GM03348 (cell line): ENCODE measurements around the gene TSEN54.
A peak's percentile ranks its signal among the peaks of the same experiment; 100 is the strongest.

Experiments
- DNase-seq: peaks from one replicate; pipeline ENCODE4 v3.0.0; 2012; ENCODE audit warnings: low spot score

TSEN54 gene

DNA sequence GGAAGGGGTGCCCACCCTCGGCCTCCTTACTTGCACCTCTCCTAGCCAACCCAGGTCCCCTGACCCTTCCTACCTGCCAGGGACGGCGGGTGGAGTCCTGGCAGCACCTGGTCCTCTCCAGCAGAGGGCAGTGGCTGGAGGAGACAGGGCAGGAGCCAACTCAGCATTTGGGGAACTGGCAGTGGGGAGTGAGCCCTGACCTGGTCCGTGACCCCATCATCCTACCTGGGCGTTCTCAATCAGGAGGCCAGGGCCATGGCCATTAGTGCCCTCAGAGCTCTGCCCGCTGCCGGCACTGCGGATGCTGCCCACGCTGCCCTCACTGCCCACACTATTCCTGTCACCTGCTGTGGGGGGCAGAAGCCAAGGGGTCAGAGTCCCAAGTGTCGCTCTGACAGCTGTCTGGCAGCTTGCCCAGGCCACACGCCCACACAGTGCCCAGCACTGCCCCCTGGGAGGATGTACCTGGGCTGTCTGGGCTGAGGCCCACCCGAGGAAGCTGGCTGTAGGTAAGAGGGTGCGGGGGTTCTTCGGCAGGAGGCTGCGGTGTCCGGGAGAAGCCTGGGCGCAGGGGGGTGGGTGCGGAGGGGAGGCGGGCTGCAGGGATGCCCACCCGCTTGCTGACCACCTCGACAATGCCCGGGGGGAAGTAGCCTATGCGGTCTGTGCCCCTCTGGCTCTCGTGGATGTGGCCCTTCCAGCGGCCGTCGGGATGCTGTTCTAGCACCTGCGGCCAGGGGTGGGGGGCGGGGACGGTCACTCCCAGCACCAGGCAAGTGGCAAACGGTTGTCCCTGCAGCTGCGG lies 11.8 kb upstream of the TSEN54 start:
- peak; percentile 58 for DNase-seq

DNA sequence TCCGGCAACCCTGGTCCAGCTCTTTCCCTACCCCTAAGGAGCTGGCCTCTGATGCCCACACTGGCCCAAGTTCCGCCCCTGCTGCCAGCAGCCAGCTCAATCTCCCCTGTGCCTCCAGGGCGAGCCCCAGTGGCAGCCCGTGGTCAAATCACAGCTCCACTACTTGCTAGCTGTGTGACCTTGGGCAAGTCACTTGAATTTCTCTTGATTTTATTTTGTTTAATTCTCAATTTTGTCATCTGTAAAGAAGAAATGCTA lies 11.2 kb upstream of the TSEN54 start:
- no peak for DNase-seq

GRCh38 chr17:75505640-75506039 lies 10.7 kb upstream of the TSEN54 start:
- no peak for DNase-seq

GRCh38 chr17:75506134-75506533 lies 10.2 kb upstream of the TSEN54 start:
- no peak for DNase-seq

DNA sequence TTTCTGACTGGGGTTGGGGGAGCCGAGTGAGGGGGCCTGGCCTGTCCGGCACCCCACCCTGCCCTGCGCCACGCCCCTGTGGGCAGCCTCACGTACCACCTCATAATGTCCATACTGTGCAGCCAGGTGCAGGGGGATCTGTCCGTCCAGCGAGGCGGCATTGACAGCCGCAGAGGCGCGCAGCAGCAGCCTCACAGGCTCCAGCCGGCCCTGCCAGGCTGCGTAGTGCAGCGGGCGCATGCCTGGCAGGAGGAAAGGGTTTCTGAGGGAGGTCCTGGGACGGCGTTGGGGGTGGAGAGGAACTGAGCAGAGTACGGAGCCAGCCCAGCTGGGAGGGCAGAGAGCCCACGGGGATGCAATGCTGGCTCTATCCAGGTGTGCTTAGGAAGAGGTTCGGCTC lies 9.4 kb upstream of the TSEN54 start:
- DNase-seq: no peak

DNA sequence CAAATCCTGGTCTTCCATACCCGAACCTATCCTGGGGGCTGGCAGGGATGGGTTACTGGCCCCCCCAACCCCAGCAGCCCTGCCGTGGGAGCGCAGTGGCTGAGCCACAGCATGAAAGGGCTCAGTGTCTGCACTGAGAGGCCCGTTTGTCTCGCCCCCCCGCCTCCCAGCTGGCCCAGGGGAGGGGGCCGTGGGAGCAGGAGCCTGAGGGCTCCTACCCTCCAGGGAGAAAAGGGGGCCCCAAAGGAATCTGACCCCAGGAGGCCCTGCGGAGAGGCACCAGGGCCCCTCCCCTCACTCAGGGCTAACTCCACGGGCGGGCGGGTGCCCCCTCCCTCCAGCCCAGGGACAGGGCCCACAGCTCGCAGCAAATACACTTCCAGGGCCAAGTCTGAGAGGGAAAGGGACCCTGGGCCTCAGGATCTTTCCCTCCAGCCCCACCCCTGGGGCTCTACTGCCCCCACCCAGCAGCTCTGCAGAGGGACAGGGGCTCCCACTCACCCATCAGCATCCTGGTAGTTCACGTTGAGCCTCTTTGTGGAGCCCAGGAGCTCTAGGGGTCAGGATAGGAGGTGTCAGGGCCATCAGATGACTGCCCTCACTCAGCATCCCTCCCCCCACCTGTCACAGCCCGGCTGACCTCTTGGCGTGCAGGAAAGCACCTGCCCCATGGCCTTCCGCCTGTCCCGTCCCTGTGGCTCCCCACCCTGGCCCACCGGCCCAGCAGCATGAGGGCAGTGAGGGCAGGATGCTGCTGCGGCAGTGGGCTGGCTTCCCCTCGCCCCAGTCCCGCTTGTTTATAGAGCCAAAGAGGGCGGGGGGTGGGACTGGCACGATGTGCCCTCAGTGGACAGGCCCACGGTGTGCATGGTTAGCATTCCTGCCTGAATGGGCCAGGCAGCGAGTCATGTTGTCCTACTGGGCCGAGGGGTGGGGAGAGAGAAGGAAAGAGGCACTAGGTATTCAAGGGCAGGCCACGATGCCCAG lies 8.3 kb upstream of the TSEN54 start:
- no peak for DNase-seq

- no peak for DNase-seq
Observed at GRCh38 chr17:75508931-75509361, 7.4 kb upstream of the TSEN54 start.

- no peak for DNase-seq
Observed at GRCh38 chr17:75509528-75510258, 6.6 kb upstream of the TSEN54 start.

DNA sequence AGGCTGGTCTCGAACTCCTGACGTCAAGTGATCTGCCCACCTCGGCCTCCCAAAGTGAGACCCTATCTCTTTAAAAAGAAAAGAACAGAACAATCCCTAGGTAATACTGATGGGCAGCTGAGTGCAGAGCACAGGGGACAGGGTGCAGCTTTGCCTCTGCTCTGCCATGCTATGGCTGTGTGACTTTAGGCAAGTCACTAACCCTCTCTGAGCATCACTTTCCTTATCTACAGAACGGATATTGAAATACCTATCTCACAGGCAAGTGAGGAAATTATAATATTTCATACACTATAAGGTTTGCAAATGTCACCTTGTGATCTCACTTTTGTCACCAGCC lies 5.1 kb upstream of the TSEN54 start:
- DNase-seq: no peak

DNA sequence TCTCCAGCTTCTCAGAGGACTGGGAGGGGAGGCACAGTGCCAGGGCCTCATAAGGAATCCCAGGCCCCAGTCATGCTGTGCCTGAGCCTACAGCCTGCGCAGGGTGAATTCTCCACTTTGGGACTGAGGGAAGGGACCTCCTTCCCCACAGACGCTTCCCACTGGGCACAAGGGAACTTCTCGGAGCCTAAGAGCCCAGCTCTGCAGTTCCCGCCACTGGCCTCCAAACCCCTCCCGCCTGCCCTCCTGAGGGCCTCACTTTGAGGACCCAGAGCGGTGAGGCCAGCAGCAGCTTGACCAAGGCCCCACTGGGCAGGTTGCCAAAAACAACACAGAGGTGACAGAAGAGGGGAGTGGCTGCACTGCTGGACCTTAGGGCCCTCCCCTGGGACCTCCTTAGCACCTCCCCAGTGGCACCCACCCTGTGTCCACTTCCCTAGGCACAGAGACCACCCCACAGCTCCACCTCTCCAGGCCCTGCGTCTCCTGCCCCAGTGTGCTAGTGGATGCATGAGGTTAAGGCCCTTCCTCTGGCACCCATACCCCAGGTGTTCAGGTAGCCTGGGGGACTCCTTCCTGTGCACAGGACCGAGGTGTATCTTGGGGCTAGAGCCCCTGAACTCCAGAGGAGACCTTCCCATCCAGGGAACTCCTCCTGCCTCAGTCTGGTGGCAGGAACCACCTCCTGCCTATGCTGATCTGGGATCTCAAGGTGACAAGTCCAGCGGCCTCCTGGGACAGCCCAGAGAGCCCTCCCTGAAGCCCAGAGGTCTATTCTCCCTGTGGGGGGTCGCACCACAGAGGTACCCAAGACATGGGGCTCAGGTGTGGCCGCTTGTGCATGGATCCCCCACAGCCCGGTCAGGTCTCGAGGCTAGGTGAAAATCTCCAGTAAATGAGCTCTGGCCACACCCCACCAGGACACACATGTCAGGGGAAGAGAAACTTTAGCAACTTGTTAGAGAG lies 4.4 kb upstream of the TSEN54 start:
- no peak for DNase-seq

DNA sequence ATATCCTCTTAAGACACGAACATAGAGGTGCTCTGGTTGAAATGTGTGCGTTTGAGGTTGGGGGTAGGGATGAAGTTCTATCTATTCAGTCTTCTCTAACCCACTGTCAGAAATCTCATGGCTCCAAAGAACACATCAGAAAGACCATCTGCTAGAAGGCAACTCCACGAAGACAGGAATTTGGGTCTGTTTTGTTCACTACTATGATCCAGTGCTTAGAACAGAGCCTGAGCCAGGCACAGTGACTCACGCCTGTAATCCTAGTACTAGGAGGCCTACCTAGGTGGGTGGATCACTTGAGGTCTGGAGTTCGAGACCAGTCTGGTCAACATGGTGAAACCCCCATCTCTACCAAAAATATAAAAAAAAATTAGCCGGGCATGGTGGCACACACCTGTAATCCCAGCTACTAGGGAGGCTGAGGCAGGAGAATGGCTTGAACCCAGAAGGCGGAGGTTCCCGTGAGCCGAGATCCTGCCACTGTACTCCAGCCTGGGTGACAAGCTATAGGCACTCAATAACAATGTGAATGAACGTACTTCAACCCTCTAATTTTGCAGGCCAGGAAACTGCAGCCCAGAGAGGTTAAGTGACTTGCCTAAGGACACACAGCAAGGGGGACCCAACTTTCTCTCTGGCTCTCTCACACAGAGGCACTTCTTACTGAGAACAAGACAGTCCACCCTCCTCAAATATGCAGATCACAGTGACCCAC lies 3.2 kb upstream of the TSEN54 start:
- DNase-seq: no peak

DNA sequence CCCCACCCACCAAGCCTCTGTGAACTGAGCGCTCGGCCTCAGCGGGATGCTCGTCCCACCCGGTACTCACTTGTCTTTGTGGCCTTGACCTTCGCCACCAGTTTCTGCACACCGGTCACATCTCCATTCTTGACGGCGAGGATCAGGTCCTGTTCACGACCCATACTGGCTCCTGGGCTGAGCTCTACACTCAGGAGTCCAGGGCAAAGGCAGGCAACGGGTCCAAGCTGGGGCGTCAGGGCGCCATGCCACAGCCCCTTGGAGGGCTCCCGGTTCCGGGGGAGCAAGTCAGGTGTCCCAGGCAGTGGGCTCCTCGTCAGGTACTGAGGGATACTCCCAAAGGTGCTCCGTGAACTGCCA lies 2.7 kb upstream of the TSEN54 start:
- DNase-seq: no peak

DNA sequence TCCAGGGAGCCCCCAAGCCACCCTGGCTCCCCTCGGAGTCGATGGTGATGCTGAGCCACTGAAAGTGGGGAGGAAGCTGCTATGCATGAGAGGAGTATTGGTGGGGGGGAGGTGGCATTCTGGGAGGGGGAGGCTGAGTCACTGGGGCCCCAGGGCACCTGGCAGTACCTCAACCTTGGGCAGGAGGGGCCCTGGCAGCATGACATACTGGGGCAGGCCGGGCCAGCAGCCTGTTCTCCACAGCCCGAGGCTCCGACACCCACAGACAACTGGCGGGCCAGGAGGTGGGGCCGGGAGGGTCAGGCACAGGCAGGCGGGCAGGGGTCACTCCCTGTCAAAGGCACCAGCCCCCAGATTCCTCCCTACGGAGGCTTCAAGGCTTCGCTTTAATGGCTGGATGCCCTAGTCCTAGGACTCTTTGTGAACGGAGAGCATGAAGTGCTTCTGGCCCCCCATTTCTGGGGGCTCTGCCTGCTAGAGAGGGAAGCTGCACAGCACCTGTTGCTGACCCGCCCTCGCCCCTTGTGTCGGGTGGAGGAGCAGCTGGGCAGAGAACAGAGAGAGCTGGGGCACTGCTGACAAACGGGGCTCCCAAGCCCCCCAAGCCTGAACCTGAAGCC lies 1.9 kb upstream of the TSEN54 start:
- no peak for DNase-seq

DNA sequence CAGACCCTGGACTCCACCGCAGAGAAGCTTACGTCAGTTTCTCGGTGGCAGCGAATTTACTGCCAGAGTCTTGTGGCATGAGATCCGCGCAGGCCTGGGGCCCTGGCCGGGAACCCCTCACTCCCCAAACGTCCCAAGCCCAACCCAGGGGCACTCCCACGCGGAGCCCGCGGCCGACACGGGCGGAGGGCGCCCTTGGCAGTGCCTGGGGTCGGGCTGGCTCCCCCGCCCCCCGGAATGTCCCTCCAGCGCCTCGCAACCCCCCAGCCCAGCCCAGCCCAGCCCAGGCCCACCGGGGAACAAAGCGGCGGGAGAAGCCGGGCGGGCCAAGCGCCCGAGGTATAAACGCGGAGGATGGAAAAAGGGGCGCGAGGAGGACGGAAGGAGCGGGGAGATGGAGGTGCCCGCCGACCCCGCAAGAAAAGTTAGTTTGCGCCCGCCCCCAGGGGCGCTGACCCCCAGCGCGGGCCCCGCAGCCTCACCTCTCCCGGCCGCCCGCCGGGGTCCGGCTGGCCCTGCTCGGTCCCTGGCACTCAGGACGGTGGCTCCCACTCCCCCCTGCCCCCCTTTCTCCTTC lies 1.3 kb upstream of the TSEN54 start:
- DNase-seq: peak; percentile 47

DNA sequence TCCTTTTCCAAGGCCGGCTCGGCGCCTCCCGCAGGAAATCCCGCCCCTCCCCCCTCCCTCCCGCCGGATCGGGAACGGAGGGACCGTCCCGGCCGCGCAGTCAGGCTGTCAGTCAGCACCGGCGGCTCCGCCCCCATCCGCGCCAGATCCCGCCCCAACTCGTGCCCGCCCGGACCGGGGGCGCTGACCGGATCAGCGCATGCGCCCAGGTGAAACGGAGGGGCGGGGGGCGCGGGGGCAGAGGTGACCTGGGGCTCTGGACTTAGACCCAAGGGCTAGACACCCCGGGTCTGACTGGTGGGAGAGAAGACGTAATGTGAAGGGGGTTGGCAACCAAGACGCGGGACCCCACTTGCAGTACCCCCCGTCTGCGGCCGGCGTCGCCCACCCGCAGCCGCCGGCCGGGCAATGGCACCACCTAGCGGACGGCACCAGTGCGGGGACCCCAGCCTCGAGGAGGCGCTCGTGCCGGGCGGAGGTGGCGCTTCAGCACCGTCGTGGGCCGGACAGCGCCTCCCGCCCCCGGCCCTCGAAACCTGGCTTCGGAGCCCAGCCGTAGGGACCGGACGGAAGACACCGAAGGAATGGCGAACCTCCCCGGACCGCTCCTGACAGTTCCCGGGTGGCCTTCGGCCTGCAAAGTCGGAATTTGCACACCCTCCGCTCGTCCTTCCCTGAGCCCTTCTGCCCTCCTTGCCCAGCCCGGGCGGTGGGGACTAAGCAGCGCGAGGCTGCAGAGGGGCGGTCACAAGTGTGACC lies 653 bp upstream of the TSEN54 start, which contains the start of gene CASKIN2:
Gene CASKIN2, minus strand, starts transcription at position 42 of the 759 bp plus-strand sequence. CDS start 1,733 bp downstream, outside the sequence.
- peak; percentile 100 for DNase-seq

DNA sequence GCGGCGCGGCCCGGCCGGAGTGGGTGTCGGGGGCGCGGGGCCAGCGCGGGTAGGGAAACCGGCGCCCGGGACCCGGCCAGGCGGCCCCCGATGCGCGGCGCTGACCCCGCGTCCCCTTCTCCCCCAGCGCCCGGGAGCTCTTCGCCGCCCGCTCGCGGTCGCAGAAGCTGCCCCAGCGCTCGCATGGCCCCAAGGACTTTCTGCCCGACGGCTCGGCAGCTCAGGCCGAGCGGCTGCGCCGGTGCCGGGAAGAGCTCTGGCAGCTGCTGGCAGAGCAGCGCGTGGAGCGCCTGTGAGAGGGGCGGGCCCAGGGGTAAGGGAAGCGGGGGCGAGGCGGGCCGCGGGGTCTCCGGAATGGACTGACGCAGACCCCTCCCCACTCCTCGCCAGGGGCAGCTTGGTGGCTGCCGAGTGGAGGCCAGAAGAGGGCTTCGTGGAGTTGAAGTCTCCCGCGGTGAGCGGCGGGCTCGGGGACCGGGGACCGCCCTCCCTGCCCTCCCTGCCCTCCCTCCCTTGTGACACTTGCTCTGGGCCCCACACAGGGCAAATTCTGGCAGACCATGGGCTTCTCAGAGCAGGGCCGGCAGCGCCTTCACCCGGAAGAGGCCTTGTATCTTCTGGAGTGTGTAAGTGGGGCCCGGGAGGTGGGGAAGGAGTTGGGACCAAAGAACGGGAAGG lies 430 bp downstream of the TSEN54 start:
- no peak for DNase-seq

DNA sequence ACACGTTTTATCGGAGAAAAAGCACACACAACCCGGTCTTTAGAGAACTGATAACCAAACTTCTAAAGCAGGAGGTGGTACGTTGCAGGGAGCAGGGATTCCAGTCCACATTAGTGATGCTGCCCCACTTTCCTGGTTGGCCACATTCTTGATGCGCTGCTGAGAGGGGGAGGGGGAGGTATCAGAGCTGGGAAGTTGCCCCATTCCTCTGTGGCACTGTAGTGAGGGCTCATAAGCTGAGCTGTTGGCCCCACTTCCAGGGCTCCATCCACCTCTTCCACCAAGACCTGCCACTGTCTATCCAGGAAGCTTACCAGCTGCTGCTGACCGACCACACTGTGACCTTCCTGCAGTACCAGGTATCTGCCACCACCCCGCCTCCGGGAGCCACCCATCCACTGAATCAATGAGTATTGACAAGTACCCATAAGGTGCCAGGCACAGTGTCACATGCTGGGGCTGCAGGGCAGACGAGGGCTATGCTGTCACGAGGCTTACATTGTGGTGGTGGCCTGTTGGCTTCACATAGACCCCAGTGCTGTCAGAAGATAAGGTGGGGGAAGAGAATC lies 1.1 kb downstream of the TSEN54 start:
- DNase-seq: no peak

- no peak for DNase-seq
Observed at GRCh38 chr17:75518201-75518600, 1.9 kb downstream of the TSEN54 start.
